K562 (cell line): ENCODE data around the gene RMC1. TPM values are rescaled to one million over a fixed set of nuclear protein-coding genes. Genes with fewer than 3 reads are reported as not detected.
A peak's percentile ranks its signal among the peaks of the same experiment; 100 is the strongest.

Experiments
- ARHGAP35 ChIP-seq: fragments of 450-650 bp; IDR thresholded peaks from 2 replicates; pipeline ENCODE4 v1.6.1; 2018; ENCODE audit not compliant: partially characterized antibody
- CCNT2 ChIP-seq: IDR thresholded peaks from 2 replicates; pipeline ENCODE4 v1.6.1; 2011; ENCODE audit warnings: borderline replicate concordance, low read depth, mild to moderate bottlenecking, moderate library complexity, mixed read lengths, low read length; ENCODE audit not compliant: insufficient read length; ENCODE audit errors: extremely low read depth
- KLF10 ChIP-seq: fragments of 250-450 bp; sonication (Bioruptor Pico); IDR thresholded peaks from 2 replicates; pipeline ENCODE4 v1.6.1; 2021; ENCODE audit warnings: matching md5 sums
- RAD51 ChIP-seq: fragments of 450-650 bp; IDR thresholded peaks from 2 replicates; pipeline ENCODE4 v1.7.1; 2016; ENCODE audit warnings: low read depth, mild to moderate bottlenecking, borderline replicate concordance
- SRSF1 ChIP-seq: fragments of 200-400 bp; formaldehyde crosslinking; IDR thresholded peaks from 2 replicates; pipeline ENCODE4 v1.6.1; 2017; ENCODE audit warnings: mild to moderate bottlenecking, low read depth, low read length, moderate library complexity
- SRSF3 ChIP-seq: fragments of 200-400 bp; formaldehyde crosslinking; IDR thresholded peaks from 2 replicates; pipeline ENCODE4 v1.6.1; 2016; ENCODE audit warnings: mild to moderate bottlenecking, low read length, moderate library complexity; ENCODE audit not compliant: insufficient read depth
- ZFP1 ChIP-seq: fragments of 450-650 bp; formaldehyde crosslinking; IDR thresholded peaks from 2 replicates; pipeline ENCODE4 v1.4.0; 2020; ENCODE audit warnings: mild to moderate bottlenecking, mixed read lengths
- ZNF212 ChIP-seq: fragments of 450-650 bp; formaldehyde crosslinking; IDR thresholded peaks from 2 replicates; pipeline ENCODE4 v1.4.0; 2020; ENCODE audit warnings: mild to moderate bottlenecking
- ZNF253 ChIP-seq: fragments of 250-450 bp; sonication (Bioruptor Pico); conservative IDR thresholded peaks from 2 replicates; pipeline ENCODE4 v1.6.1; 2021; ENCODE audit warnings: mild to moderate bottlenecking
- ZNF518B ChIP-seq: fragments of 250-450 bp; sonication (Bioruptor Pico); IDR thresholded peaks from 2 replicates; pipeline ENCODE4 v1.5.0; 2021; ENCODE audit warnings: mild to moderate bottlenecking, moderate library complexity
- polyA plus RNA-seq, 8 experiments: library from polyadenylated mRNA; depleted of rRNA in 4 of 8; stranded (reverse) in 5 of 8; unstranded in 3 of 8; fragments of >200 nt; fragmentation: Nextera tagmentation in 2 of 8; fragmentation: Illumina TruSeq in 1 of 8; extraction: Ambion mirVana in 2 of 8; extraction: Trizol in 1 of 8; gene quantifications; 2 replicates each; pipeline versions ENCODE4 v1.2.1 to v1.2.3, GENCODE V29; 2011 to 2014; ENCODE audit warnings: inconsistent platforms in 1 of 8, missing spikeins in 1 of 8
- total RNA-seq, 7 experiments: library from RNA; depleted of rRNA in 6 of 7; stranded (reverse); fragments of >200 nt in 6 of 7; fragmentation: Illumina TruSeq in 2 of 7; extraction: Trizol in 2 of 7; gene quantifications; 2 replicates each; pipeline versions ENCODE4 v1.2.1 to v1.2.3, GENCODE V29; 2011 to 2021; ENCODE audit warnings: low replicate concordance in 1 of 7
- TF ChIP-seq, protein P1 (sequence below): sonication (generic); formaldehyde crosslinking; IDR thresholded peaks from 2 replicates; pipeline ENCODE4 v1.8.0; 2023; ENCODE audit warnings: missing genetic modification reagents, mild to moderate bottlenecking, borderline replicate concordance
- TF ChIP-seq, protein P2 (sequence below): sonication (generic); formaldehyde crosslinking; IDR thresholded peaks from 2 replicates; pipeline ENCODE4 v1.8.1; 2023; ENCODE audit warnings: mild to moderate bottlenecking, missing genetic modification reagents, moderate library complexity
- TF ChIP-seq, protein P3 (sequence below): sonication (generic); formaldehyde crosslinking; IDR thresholded peaks from 2 replicates; pipeline ENCODE4 v1.8.0; 2023; ENCODE audit warnings: mild to moderate bottlenecking, missing genetic modification reagents

Gene RMC1
- total and polyA plus RNA-seq, 9 of the 15 experiments (the other 6 are each of a cell fraction or from before 2014, with no cell fraction given) = 7.5 to 42.4 (median 35.5) TPM

- TF ChIP-seq, protein P1, sequence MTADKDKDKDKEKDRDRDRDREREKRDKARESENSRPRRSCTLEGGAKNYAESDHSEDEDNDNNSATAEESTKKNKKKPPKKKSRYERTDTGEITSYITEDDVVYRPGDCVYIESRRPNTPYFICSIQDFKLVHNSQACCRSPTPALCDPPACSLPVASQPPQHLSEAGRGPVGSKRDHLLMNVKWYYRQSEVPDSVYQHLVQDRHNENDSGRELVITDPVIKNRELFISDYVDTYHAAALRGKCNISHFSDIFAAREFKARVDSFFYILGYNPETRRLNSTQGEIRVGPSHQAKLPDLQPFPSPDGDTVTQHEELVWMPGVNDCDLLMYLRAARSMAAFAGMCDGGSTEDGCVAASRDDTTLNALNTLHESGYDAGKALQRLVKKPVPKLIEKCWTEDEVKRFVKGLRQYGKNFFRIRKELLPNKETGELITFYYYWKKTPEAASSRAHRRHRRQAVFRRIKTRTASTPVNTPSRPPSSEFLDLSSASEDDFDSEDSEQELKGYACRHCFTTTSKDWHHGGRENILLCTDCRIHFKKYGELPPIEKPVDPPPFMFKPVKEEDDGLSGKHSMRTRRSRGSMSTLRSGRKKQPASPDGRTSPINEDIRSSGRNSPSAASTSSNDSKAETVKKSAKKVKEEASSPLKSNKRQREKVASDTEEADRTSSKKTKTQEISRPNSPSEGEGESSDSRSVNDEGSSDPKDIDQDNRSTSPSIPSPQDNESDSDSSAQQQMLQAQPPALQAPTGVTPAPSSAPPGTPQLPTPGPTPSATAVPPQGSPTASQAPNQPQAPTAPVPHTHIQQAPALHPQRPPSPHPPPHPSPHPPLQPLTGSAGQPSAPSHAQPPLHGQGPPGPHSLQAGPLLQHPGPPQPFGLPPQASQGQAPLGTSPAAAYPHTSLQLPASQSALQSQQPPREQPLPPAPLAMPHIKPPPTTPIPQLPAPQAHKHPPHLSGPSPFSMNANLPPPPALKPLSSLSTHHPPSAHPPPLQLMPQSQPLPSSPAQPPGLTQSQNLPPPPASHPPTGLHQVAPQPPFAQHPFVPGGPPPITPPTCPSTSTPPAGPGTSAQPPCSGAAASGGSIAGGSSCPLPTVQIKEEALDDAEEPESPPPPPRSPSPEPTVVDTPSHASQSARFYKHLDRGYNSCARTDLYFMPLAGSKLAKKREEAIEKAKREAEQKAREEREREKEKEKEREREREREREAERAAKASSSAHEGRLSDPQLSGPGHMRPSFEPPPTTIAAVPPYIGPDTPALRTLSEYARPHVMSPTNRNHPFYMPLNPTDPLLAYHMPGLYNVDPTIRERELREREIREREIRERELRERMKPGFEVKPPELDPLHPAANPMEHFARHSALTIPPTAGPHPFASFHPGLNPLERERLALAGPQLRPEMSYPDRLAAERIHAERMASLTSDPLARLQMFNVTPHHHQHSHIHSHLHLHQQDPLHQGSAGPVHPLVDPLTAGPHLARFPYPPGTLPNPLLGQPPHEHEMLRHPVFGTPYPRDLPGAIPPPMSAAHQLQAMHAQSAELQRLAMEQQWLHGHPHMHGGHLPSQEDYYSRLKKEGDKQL (CRISPR knock-in tag) = no peak
- TF ChIP-seq CCNT2 = peak; percentile 87
- TF ChIP-seq ARHGAP35 = no peak
- TF ChIP-seq ZNF253 (CRISPR knock-in tag) = no peak
- no peak for TF ChIP-seq SRSF1
- TF ChIP-seq ZFP1 (CRISPR knock-in tag) = no peak
- TF ChIP-seq ZNF518B = no peak
- TF ChIP-seq KLF10 (CRISPR knock-in tag) = no peak
- TF ChIP-seq, protein P2, sequence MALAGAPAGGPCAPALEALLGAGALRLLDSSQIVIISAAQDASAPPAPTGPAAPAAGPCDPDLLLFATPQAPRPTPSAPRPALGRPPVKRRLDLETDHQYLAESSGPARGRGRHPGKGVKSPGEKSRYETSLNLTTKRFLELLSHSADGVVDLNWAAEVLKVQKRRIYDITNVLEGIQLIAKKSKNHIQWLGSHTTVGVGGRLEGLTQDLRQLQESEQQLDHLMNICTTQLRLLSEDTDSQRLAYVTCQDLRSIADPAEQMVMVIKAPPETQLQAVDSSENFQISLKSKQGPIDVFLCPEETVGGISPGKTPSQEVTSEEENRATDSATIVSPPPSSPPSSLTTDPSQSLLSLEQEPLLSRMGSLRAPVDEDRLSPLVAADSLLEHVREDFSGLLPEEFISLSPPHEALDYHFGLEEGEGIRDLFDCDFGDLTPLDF (CRISPR knock-in tag) = no peak
- TF ChIP-seq, protein P3, sequence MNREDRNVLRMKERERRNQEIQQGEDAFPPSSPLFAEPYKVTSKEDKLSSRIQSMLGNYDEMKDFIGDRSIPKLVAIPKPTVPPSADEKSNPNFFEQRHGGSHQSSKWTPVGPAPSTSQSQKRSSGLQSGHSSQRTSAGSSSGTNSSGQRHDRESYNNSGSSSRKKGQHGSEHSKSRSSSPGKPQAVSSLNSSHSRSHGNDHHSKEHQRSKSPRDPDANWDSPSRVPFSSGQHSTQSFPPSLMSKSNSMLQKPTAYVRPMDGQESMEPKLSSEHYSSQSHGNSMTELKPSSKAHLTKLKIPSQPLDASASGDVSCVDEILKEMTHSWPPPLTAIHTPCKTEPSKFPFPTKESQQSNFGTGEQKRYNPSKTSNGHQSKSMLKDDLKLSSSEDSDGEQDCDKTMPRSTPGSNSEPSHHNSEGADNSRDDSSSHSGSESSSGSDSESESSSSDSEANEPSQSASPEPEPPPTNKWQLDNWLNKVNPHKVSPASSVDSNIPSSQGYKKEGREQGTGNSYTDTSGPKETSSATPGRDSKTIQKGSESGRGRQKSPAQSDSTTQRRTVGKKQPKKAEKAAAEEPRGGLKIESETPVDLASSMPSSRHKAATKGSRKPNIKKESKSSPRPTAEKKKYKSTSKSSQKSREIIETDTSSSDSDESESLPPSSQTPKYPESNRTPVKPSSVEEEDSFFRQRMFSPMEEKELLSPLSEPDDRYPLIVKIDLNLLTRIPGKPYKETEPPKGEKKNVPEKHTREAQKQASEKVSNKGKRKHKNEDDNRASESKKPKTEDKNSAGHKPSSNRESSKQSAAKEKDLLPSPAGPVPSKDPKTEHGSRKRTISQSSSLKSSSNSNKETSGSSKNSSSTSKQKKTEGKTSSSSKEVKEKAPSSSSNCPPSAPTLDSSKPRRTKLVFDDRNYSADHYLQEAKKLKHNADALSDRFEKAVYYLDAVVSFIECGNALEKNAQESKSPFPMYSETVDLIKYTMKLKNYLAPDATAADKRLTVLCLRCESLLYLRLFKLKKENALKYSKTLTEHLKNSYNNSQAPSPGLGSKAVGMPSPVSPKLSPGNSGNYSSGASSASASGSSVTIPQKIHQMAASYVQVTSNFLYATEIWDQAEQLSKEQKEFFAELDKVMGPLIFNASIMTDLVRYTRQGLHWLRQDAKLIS (CRISPR knock-in tag) = no peak
- TF ChIP-seq ZNF212 (CRISPR knock-in tag) = no peak
- no peak for TF ChIP-seq RAD51
- no peak for TF ChIP-seq SRSF3
Observed at GRCh38 chr18:23540867-23541266, 37.6 kb downstream of the RMC1 start (continued).
